NCI-H128 (cell line): ENCODE data around the gene BLTP3A.
"Not testable (repeated sequence)": the region's sequence is repeated elsewhere in the genome, so short reads cannot be mapped to it uniquely, and the experiment has no call there.

Experiments
- DNase-seq: peaks from one replicate; lab custom pipeline; 2025; ENCODE audit not compliant: unreplicated experiment; lab: John Stamatoyannopoulos, UW

The BLTP3A gene

GRCh38 chr6:34791701-34792604 lies at the start of gene BLTP3A:
Gene BLTP3A (plus strand): TSS chr6:34792083. CDS start chr6:34792251, 168 bp downstream.
- DNase-seq: peak; percentile 30

GRCh38 chr6:34742094-34742493 lies 49.8 kb upstream of the BLTP3A start:
- DNase-seq: no peak

DNA sequence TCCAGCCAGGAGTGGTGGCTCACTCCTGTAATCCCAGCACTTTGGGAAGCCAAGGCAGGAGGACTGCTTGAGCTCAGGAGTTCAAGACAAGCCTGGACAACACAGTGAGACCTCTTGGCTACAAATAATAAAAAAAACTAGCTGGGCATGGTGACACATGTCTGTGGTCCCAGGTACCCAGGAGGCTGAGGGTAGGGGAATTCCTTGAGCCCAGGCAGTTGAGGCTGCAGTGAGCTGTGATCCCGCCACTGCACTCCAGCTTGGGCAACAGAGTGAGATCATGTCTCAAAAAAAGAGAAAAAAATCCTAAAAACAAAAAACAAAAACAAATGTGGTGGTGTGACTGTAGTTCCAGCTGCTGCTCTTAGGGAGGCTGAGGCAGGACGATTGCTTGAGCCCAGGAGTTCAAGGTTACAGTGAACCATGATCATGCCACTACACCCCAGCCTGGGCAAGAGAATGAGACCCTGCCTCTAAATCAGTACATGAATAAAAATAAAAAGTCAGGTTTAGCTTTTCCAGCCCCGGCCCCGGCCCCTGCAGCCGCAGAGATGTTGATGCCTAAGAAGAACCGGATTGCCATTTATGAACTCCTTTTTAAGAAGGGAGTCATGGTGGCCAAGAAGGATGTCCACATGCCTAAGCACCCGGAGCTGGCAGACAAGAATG lies 48.1 kb upstream of the BLTP3A start:
- DNase-seq: no peak

- not testable (repeated sequence) for DNase-seq
Measured at GRCh38 chr6:34744294-34744647, 47.6 kb upstream of the BLTP3A start.

GRCh38 chr6:34745277-34746103 lies 46.4 kb upstream of the BLTP3A start:
- DNase-seq: no peak

DNA sequence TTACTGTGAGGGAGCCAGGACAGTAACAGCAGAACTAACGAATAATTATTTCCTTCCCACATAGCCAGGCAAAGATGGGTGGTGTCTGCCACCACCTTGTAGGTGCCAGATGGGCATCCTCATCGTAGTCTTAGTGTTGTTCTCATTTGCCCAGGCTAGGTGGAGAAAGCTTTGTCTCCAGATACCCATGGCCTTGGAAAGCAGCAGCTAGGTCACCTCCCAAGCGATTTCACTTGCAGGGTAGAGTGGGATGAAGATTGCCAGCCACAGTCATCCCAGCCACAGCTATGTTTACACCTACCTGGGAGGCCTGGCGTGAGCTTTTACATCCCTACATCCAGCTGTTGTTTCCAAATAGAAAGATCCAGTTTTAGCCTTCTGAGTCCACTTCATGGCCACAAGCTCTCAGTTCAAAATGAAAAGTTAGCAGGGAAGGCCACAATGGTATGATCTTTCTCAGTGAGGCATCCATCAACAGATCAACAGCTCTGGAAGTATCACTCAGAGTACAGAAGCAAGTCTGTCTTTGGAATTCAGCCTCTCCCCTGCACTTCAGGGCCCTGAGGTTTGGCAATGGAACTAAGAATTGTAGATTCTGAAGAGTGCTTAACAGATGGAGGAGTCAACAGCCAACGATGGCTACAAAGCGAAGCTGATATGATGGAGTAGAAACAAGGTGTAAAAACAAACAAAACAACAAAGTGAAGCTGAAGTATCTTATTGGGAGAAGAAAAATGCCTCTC lies 45.6 kb upstream of the BLTP3A start:
- no peak for DNase-seq

DNA sequence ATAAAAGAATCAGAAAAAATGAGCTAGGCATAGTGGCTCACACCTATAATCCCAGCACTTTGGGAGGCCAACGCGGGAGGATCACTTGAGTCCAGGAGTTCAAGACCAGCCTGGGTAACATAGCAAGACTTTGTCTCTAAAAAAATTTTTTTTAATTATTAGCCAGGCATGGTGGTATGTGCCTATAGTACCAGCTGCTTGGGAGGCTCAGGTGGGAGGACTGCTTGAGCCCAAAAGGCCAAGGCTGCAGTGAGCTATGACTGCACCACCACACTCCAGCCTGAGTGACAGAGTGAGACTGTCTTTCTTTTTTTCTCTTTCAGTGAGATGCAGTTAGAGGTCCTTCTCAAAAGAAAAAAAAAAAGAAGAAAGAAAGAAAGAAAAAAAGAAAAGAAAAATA lies 43.1 kb upstream of the BLTP3A start:
- no peak for DNase-seq

DNA sequence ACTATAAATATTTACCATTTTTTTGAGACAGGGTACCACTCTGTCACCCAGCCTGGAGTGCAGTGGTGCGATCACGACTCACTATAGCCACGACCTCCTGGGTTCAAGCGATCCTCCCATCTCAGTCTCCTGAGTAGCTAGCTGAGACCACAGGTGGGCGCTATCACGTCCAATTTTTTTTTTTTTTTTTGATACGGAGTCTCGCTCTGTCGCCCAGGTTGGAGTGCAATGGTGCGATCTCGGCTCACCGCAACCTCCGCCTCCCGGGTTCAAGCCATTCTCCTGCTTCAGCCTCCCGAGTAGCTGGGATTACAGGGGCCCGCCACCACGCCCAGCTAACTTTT lies 35.4 kb upstream of the BLTP3A start:
- DNase-seq: not testable (repeated sequence)

- no peak for DNase-seq
Measured at GRCh38 chr6:34757687-34758274, 34.1 kb upstream of the BLTP3A start.

GRCh38 chr6:34760108-34760507 lies 31.8 kb upstream of the BLTP3A start:
- DNase-seq: no peak

- not testable (repeated sequence) for DNase-seq
Measured at GRCh38 chr6:34761681-34762080, 30.2 kb upstream of the BLTP3A start.

DNA sequence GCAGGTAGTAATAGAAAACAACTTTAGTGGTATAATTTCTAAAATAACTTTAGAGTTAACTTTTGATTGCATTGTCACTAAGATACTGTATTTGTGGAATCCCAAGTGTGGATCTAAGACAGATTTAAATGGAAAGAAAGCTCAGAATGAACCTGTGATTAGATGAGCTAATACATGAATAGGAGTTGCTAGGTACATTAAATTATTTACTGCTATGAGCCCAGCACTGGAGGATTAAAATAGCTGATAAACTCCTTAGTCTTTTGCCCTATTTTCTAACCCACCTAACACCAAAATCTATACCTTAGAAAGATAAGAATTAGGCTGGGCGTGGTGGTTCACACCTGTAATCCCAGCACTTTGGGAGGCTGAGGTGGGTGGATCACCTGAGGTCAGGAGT lies 23.7 kb upstream of the BLTP3A start:
- DNase-seq: no peak

DNA sequence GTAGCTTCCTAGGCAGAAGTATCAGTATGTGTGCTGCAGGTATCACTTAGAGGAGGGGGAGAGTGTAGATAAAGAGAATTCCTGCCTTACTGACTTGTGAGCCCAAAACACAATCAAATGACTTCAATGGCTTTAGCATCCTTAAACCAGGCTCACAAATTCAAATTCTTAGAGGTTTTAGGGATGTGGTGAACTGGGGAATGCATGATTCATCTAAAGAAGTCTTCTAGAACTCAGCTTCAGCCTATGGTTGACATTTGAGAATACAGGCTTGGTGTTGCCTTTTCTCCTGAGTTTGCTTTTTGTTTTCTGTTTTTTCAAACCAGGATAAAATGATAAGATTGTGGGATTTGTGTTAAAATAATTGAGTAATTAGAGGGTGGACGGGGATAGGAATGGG lies 20.2 kb upstream of the BLTP3A start:
- DNase-seq: no peak

DNA sequence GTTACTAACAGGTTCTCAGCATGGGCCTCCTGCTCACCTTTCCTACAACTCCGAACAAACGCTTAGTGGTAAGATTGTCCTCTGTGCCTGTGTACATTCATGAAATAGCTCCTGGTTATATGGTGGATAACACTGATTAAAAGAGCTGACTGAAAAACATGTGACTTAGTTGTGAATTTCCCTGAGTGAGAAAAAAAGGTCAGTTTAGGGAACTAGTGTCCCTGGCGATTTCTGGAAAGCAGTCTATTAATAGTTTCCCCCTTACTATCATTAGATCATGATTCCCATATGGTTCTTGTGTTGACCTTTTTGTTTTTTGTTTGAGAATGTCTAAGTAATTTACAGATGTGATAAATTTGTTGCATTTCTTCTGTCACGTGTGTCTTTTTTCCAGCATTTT lies 18.9 kb upstream of the BLTP3A start:
- no peak for DNase-seq

DNA sequence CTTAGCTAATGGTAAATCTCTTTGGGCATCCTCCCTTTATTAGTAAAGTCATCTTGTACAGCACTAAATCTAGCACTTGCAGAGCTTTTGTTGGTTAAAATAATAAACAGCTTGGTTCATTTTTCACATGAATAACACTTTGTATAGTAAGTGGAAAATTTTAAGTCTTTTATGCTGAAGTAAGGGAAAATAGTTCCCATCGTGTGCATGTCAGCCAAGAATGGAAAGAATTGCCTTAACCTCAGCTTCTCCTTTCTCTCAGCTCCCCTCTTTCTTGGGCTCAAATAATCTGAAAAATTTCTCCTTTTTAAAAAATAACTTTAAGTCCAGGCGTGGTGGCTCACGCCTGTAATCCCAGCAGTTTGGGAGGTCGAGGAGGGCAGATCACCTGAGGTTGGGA lies 18.0 kb upstream of the BLTP3A start:
- DNase-seq: no peak

DNA sequence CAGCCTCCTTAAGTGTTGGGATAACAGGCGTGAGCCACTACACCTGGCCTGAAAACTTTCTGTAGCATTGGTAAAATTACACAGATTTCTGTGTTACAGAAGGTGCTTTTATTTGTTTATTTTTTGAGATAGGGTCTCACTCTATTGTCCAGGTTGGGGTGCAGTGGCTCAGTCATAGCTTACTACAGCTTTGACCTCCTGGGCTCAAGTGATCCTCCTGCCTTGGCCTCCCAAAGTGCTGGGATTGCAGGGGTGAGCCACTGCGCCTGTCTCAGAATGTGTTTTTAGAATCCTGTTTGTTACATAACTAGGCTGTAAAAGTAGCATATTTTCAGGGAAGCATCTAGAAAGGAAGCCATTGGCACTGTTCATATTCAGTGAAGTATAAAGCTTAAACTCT lies 16.9 kb upstream of the BLTP3A start:
- no peak for DNase-seq

GRCh38 chr6:34785375-34785774 lies 6.5 kb upstream of the BLTP3A start:
- not testable (repeated sequence) for DNase-seq

DNA sequence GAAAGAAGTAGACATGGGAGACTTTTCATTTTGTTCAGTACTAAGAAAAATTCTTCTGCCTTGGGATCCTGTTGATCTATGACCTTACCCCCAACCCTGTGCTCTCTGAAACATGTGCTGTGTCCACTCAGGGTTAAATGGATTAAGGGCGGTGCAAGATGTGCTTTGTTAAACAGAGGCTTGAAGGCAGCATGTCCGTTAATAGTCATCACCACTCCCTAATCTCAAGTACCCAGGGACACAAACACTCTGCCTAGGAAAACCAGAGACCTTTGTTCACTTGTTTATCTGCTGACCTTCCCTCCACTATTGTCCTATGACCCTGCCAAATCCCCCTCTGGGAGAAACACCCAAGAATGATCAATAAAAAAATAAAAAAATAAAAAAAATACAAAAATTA lies 4.7 kb upstream of the BLTP3A start:
- DNase-seq: not testable (repeated sequence)

DNA sequence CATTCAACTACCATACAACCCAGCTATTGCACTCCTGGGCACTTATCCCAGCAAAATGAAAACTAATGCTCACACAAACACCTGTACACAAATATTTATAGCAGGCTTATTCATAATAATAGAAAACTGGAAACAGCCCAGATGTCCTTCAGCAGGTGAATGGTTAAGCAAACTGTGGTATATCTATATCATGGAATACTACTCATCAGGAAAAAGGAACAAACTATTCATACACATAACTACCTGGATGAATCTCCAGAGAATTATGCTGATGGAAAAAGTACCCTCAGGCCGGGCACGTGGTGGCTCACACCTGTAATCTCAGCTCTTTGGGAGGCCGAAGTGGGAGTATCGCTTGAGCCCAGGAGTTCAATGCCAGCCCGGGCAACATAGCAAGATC lies 3.8 kb upstream of the BLTP3A start:
- DNase-seq: no peak

DNA sequence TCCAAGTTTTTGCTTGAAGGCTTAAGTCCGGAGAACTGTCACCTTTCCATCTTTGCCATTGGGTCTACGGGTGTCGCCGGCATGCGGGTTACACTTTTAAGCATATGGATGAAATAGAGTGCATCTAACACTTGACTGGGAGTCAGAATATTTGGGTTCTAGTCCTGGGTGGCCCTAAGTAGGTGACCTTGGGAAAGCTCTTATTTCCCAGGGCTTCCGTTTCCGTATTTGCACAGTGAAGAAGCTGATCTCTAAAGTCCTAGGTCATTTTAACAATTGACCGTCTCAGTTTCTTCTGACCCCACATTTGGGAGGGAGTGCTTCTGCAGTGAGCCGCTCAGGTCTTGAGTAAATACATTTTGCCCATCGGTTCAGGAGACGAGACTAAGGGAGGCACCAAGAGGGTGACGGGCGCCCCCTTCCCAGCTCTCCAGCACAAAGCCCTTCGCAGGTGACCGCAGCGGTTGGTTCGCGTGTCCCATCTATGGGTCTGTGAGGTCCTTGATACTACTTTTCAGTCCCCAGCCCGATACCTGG lies 651 bp upstream of the BLTP3A start:
- DNase-seq: peak; percentile 28
